ENCODE results near the gene MOG. TPM values are rescaled to one million over a fixed set of nuclear protein-coding genes. Genes with fewer than 3 reads are reported as not detected.
"Not testable (repeated sequence)": the region's sequence is repeated elsewhere in the genome, so short reads cannot be mapped to it uniquely, and the experiment has no call there.

Gene MOG
- total RNA-seq, 1 donor from 2014 or later = not detected

DNA sequence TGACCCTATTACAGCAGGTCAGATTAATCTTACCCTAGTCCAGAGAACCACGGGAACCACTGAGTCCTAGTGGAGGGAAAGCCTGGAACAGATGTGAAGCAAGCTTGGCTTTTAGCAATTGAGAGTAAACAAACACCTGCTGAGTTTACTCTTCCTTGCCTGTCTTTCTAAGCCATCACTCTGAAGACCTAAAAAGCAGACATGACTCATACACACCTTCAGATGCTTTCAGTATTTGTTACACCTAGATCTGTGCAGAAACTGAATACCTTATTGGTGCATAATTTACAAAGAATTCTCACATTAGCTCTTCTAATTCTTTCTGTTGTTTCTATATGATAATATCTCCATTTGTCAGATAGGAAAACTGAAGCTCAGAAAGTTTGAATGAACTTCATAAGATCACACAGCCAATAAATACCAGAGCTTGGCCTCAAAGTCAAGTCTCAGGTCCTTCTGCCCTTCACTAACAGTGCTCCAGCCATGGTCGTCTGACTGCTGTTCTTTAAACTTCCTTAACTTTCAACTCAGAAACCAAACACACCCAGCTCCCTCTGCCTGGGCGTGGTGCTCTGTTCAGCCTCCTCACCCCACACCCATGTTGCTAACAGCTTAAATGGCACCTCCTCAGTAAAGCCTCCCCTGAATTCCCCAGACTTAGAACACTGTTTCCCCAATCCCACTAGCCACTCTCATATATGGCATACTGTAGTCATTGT lies 15.3 kb upstream of the MOG start:
- DNase-seq (ENCODE audit: low spot score) = no peak

DNA sequence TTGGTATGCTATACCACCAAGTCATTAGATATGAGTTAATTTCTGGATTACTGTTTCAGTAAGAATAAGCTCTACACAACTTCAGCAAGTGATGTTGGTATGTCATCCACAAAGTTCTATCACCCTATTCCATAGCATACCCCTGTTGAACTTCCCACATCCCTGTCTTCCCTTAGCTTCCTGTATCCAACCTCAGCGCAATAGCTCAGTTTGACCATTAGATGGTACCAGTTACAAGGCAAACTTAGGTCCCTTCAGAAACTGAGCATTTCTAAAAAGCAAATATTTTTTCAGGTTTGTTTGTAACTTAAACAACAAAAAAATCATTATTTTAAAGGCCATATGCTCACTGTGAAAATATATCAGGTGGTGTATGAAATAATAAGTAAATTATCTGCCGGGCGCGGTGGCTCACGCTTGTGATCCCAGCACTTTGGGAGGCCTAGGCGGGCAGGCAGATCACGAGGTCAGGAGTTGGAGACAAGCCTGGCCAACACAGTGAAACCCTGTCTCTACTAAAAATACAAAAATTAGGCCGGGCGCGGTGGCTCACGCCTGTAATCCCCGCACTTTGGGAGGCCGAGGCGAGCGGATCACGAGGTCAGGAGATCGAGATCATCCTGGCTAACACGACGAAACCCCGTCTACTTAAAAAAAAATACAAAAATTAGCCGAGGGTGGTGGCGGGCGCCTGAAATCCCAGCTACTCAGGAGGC lies 8.8 kb upstream of the MOG start:
- DNase-seq (ENCODE audit: low spot score) = no peak

DNA sequence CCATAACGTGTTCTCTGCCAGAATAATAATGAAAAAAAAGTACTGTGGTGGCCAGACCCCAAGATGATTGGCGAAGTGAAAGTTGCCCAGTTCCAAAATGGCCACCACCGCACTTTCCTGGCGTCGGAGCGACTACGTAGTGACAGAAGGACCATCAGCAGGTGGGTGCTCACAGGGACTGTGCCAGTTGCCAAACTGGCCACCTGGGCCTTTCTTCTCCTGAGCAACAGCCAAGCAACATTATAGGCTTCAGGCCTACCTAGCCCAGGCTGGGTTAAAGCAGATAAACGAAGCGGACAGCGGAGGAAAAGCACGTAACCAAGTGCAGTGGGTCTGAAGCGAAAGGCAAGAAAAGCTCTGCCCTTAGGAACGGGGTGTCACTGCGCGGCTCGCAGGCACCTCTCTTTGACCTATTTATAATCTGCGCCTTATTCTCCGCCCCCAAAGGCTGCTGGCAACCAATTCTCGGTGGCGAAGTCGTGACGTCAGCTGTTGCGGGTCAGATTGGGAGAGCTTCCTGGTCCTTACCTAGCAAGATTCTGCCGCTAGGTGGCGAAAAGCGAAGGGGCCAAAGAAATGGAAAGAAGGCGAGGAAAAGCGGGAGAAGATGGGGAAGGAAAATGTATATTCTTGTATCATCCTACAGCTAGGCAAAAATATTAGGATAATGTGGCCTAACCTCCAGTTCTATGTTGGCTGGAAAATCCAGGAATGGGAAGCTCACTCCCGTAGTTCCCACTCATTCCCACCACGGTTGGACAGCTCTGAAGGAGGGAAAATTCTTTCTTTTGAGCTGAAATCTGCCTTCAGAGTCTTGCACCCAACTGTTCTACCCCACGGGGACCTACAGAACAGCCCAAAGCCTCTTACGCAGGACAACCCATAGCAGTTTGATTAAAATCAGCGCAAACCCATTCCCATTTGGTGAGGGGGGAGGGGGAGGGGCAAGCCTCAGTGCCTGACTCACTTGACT lies 6.9 kb upstream of the MOG start:
- peak; percentile 99 for DNase-seq (ENCODE audit: low spot score)

DNA sequence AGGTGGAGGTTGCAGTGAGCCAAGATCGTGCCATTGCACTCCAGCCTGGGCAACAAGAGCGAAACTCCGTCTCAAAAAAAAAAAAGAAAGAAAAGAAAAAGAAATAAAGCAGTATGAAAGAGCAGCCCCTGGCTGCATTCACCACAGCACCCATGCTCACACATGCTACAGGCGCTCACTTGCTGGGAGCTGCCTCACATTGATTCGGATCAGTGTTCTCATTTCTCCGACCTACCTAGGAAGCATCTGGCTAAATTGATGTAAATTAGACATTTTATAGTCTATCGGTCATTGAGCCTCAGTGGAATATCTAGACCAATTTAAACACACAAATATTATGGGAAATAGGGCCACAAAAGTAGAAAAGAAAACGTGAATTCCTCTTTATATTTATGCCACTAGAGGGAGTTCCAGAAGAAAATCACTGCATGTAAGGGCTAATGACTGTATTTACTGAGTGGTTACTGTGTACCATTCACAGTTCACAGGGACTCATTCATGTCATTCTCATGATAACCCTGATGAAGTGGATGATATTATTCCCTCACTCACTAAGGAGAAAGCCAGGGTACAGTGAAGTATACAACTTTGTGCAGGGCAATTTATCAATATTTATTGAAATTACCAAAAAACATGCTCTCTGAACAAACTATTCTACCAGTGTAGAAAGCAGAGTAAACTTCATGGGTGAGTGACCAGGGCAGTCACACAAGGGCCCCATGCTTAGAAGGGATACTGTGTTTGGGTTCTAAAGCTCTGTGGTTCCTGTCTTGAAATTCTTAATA lies 5.3 kb upstream of the MOG start:
- no peak for DNase-seq (ENCODE audit: low spot score)

DNA sequence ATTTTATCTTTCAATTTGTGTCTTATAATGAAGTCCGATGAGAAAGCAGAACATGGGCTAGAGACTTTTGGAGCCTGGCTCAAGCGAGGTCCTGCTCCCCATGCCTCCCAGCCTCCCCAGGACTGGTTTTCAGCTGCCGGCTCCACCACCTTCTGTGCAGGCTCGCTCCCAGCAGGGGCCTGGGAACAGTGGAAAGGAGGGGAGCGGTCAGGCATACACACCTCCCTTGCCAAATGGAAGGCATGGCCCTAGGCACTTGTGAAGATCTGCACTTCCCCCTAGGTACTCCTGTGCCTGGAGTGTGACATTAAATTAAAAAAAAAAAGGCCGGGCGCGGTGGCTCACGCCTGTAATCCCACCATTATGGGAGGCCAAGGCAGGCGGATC lies 4.7 kb upstream of the MOG start:
- no peak for DNase-seq (ENCODE audit: low spot score)

DNA sequence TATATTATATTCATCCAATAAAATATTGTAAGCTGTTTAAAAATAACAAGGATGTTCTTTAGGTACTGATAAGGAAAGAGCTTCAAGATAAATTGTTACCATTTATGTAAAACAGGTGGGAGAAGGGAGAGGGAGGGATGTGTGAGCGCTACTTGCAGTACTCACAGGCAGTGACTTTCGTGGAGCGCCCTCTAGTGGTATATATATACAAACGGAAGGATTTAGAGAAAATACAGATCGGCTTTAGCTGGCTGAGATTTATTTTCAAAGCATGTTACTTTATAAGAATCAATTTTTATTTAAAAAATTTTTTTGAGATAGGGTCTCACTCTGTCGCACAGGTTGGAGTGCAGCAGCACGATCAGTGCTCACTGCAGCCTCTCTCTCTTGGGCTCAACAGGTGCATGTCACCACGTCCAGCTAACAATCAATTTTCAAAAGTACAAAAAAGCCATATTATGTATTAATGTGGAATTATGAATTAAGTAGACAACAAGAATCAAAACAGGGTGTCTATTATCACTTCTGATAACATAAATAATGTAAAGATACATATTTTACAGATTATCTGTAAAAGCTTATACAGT lies 3.3 kb upstream of the MOG start:
- no peak for DNase-seq (ENCODE audit: low spot score)

DNA sequence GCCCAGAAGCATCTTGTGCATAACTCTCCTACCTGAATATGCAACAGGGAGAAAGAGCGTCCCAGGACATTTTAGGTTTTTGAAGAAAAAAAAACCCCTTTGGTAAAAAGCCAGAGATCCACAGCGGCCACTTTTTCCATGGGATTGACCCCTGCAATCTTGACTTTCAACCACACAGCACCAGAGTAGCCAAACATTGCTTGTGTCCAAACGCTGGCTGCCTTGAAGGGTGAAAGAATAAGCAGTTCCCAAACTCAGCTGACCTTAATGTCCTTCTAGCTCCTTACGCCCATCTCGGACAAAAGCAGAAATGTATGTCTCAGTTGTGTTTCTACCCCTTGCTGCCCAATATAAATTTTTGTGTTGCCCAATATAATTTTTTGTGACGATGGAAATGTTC lies 1.2 kb upstream of the MOG start:
- DNase-seq (ENCODE audit: low spot score) = no peak

DNA sequence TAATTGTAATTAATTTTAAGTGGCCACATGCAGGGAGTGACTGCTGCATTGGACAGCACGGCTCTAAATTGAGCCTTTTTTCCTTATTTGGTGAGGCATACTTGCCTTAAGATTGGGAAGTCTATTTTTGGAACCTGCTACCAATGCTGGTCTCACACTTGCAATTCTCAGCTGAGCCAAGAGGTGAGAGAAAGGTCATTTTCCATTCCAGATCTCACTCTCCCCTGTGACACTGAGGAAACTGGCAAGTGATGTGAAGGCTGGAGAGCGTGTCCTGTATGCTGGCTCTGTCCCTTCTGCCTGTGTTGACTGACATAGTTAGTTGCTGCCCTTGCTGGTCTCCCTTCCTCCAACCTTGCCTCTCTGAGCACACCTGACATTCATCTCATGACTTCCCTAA lies 735 bp upstream of the MOG start:
- no peak for DNase-seq (ENCODE audit: low spot score)

DNA sequence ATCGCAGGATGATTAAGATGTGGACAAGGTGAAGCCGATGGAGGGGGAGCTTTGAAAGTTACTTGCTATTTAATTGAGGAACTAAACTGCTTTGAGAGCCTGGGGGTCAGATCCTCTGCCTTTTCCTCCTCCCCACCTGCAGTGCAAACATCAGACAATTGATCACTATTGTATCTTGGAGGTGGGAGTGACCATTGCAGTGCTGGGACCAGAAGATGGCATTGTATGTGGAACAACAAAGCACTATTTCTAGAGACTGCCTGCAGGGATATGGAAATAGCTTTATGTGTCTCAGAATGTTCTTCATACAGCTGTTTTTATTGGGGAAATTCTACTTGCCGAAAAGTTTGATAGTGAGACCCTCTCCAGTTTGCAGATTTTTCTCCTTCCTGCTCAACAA lies 4.2 kb downstream of the MOG start:
- DNase-seq (ENCODE audit: low spot score) = no peak

DNA sequence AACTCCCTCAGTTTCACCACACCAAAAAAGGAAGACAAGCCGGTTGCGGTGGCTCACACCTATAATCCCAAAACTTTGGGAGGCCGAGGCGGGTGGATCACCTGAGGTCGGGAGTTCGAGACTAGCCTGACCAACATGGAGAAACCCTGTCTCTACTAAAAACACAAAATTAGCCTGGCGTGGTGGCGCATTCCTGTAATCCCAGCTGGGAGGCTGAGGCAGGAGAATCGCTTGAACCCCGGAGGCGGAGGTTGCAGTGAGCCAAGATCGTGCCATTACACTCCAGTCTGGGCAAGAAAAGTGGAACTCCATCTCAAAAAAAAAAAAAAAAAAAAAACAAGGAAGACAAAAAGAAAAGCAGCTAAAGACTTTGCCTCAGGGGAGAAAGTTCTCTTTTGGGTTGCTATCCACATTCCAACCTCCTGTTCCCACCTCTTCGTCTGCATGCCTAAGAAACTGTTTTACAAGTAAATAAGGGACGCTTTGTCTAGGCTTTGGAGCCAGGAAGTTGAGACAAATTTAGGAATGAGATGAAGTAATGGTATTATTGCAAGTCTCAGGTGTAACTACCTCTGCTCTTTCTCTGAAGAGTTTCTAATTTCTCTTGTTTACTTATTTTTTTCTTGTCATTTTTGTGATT lies 4.7 kb downstream of the MOG start:
- not testable (repeated sequence) for DNase-seq (ENCODE audit: low spot score)

DNA sequence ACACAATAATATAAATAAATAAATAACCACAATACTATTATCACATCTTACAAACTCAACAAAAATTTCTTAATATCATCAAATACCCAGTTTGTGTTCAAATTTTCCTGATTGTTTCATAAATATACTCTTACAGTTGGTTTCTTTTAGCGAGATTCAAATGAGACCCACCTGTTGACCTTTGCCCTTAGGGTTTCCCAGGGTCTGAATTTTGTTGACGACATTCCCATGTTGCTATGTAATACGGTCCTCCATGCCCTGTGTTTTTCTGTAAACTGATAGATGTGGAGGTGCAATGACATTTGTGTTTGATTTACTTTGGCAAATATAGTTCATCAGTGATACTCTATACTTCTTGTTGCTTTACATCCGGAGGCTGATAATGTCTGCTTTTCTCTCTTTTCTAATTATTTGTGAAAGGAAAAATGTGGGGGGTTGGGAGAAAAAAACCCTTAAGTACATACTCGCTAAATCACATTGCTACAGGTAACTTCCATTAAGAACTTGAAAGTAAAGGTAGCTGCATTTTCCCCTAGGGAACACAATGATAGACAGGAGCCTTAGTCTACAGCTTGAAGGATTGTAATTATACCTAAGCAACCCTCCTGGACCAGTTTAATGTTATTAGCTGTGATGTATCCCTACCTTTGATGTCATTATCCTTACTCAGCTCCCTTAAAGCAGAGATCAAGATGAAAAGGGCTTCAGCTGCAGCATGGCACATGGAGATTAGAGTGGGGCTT lies 6.6 kb downstream of the MOG start:
- no peak for DNase-seq (ENCODE audit: low spot score)

DNA sequence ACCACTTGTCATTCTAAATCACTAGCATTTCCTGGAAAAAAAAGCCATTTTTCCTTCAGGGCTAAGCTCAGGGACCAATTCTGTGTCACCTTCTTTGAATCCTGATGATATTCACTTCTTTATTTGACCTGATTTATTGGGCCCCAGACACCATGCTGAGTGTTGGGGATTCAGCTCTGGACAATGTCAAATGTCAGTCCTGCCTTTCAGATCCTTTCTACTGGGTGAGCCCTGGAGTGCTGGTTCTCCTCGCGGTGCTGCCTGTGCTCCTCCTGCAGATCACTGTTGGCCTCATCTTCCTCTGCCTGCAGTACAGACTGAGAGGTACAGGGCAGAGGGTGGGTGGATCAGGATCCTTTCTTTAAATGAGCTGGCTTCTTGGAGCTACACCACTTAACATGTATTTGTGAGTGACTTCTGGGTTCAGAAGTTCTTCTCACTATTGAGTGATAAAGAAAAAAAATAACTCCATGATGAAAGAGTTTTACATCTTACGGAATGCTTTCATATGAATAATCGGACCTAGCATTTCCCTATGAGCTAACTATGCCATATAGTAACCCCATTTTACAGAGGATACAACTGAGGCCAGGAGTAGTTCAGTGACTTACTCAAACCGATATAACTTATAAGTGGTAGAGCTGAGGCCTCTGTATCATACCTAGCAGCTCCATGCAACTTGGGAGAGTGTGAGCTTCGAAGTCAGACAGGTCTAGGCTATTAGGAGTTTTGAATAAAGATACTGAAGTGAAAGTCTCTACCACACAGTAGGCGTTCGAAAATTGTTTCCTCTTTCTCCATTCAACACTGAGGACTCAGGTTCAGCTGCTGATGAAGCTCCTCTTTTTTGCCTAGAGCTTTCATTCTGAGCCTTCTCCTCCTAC lies 9.3 kb downstream of the MOG start:
- no peak for DNase-seq (ENCODE audit: low spot score)

DNA sequence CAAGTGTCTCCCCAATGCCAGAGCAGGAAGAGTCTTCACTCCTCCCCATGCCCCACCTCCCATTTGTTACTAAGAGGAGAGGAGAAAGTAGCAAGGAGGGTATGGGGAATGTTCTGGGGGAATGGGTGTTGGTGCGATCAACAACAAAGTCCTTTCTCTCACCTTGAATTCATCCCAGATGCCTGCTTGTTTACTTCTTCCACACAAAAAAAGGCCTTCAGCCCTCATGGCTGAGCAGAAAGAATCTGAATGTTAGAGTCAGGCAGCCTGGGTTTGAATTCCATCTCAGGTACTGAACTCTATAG lies 9.9 kb downstream of the MOG start:
- no peak for DNase-seq (ENCODE audit: low spot score)

DNA sequence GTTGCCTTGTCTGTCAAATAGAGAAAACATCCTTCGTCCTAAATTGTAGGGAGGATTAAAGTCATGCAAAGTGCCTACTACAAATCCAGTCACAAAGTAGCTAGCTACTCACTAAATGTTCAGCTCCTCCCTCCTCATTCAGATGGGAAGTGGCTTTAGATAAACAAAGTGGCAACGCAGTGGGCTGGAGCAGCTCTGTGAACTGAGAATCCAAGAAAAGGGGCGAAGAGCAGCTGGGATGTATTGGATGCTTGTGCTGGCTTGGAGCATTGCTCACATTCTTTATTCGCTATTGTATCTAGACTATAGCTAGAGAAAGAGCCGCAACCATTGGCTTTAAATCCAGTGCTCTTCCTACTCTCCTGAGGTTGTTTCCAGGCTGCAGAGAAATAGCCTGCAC lies 10.3 kb downstream of the MOG start:
- no peak for DNase-seq (ENCODE audit: low spot score)

DNA sequence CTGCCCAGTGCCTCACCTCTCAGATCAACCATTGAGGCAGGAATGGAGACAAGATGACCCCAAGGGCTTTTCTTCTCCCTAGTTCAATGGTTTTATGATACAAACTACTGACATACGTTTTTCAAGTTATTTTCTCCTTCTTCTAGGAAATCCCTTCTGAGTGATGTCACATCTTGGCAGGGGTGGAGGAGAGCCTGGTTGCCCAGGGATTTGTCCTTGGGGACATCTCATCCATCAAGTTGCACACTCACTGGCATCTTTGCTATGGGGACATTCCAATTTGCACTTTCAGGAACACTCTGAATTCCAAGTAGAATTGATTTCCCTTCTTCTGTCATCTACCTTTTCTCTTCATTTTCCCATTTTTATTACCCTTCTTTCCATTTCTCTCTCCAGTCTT lies 14.1 kb downstream of the MOG start:
- no peak for DNase-seq (ENCODE audit: low spot score)

DNA sequence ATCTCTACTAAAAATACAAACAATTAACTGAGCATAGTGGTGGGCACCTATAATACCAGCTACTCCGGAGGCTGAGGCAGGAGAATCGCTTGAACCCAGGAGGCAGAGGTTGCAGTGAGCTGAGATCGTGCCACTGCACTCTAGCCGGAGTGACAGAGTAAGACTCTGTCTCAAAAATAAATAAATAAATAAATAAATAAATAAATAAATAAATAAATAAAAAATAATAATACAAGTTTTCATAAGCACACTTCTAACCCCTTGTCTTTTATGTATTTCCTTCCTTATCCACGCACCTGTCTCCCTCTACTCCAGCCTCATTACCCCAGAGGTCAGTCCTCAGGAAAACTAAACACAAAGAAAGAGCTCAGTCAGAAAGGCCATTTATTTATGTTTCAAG lies 15.2 kb downstream of the MOG start:
- not testable (repeated sequence) for DNase-seq (ENCODE audit: low spot score)

DNA sequence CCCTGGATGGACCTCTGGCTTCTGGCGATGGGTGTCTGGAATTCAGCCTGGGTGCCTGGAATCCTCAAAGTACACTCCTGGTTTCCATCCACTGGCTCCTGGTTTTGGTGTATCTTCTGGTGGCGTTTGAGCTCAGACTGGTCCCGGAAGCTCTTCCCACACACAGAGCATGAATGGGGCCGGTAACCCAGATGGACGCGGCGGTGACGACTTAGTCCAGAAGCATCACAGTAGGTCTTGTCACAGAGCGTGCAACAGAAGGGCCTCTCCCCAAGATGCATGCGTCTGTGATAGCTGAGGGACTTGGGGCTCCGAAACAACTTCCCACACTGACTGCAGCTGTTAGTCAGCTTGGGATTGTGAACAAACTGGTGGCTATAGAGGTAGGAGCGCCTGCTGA lies 16.3 kb downstream of the MOG start:
- DNase-seq (ENCODE audit: low spot score) = no peak

DNA sequence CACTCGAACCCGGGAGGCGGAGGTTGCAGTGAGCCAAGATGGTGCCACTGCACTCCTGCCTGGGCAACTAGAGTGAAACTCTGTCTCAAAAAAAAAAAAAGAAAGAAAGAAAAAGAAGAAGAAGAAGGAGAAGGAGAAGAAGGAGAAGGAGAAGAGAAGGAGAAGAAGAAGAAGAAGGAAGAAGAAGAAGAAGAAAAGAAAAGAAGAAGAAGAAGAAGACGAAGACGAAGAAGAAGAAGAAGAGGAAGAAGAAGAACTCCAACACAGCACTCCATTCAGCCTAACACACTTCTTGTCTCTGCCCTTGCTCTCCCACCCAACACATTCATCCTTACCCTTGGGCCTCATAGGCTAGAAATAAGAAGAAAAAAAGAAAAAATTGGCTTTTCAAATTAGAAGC lies 17.1 kb downstream of the MOG start:
- DNase-seq (ENCODE audit: low spot score) = no peak

DNA sequence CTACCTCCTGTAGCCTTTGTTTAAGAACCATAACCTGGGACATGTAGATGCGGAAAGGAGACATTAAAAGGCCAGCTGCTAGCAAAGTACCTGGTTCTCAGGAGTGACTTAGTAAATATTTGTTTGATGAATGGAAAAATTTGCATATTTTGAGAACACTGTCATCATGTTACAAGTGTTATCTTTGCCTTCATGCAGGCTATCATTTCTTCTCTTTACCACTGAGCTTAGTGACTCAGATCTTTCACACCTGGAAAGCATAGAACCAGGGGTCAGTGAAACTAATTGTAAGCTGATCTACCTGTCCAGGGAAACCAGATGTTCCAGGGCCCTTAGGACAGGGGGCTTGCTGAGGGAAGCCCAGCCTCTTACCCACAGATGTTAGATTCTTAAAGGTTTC lies 18.7 kb downstream of the MOG start:
- no peak for DNase-seq (ENCODE audit: low spot score)
